OCI-LY1 (cell line): Measurements from ENCODE around the gene ADAM33.

Source experiments
- H2AFZ ChIP-seq: fragments of 200-600 bp; sonication (generic), shearing (Covaris generic); 2 replicates; pipeline ENCODE4 v1.6.0; 2014; ENCODE audit warnings: antibody characterized with exemption, mild to moderate bottlenecking, low read length
- H3F3A ChIP-seq: fragments of 200-600 bp; sonication (generic), shearing (Covaris generic); 2 replicates; pipeline ENCODE4 v1.6.0; 2014; ENCODE audit warnings: mild to moderate bottlenecking, antibody characterized with exemption, low read length, moderate library complexity; ENCODE audit not compliant: insufficient read depth
- H3K27ac ChIP-seq: fragments of 200-600 bp; sonication (generic); 2 replicates; pipeline ENCODE4 v1.5.1; 2014; ENCODE audit warnings: low read length, mixed run types, mild to moderate bottlenecking, low read depth; ENCODE audit not compliant: poor library complexity, severe bottlenecking
- H3K27me3 ChIP-seq: fragments of 200-600 bp; sonication (generic); 2 replicates; pipeline ENCODE4 v1.6.0; 2014; ENCODE audit warnings: antibody characterized with exemption, mild to moderate bottlenecking, low read length, moderate library complexity; ENCODE audit not compliant: insufficient read depth
- H3K36me3 ChIP-seq: fragments of 200-600 bp; sonication (generic); 2 replicates; pipeline ENCODE4 v1.6.1; 2014; ENCODE audit warnings: mild to moderate bottlenecking, antibody characterized with exemption, low read length, moderate library complexity, mixed read lengths; ENCODE audit not compliant: insufficient read depth
- H3K4me1 ChIP-seq: fragments of 200-600 bp; sonication (generic); 2 replicates; pipeline ENCODE4 v1.5.1; 2014; ENCODE audit warnings: mild to moderate bottlenecking, low read length, moderate library complexity; ENCODE audit not compliant: insufficient read depth, severe bottlenecking
- H3K4me2 ChIP-seq: fragments of 200-600 bp; sonication (generic), shearing (Covaris generic); 2 replicates; pipeline ENCODE4 v1.6.1; 2014; ENCODE audit warnings: low read length
- H3K4me3 ChIP-seq: fragments of 200-600 bp; sonication (generic); 2 replicates; pipeline ENCODE4 v1.5.1; 2014; ENCODE audit warnings: low read length, low read depth, mild to moderate bottlenecking, mixed read lengths; ENCODE audit not compliant: poor library complexity, severe bottlenecking
- H3K79me2 ChIP-seq: fragments of 200-600 bp; shearing (Covaris generic); 2 replicates; pipeline ENCODE4 v1.6.1; 2016; ENCODE audit warnings: mixed run types, low read length, mixed read lengths; ENCODE audit not compliant: insufficient read depth
- H3K9ac ChIP-seq: fragments of 200-600 bp; sonication (generic), shearing (Covaris generic); 2 replicates; pipeline ENCODE4 v1.6.1; 2014; ENCODE audit warnings: mild to moderate bottlenecking, low read length, mixed read lengths
- H3K9me2 ChIP-seq: fragments of 200-600 bp; sonication (generic), shearing (Covaris generic); 2 replicates; pipeline ENCODE4 v1.6.1; 2014; ENCODE audit warnings: low read depth, mild to moderate bottlenecking, low read length, mixed read lengths
- H3K9me3 ChIP-seq: fragments of 200-600 bp; shearing (Covaris generic); 2 replicates; pipeline ENCODE4 v1.6.1; 2014; ENCODE audit warnings: low read length, mixed read lengths
- H4K20me1 ChIP-seq: fragments of 200-600 bp; sonication (generic), shearing (Covaris generic); 2 replicates; pipeline ENCODE4 v1.6.0; 2016; ENCODE audit warnings: mild to moderate bottlenecking, low read length; ENCODE audit not compliant: insufficient read depth
- CTCF ChIP-seq: fragments of 200-600 bp; sonication (generic), shearing (Covaris generic); IDR thresholded peaks from 2 replicates; pipeline ENCODE4 v1.5.1; 2017; ENCODE audit warnings: mild to moderate bottlenecking, antibody characterized with exemption, low read length, moderate library complexity, mixed read lengths
- EZH2 ChIP-seq: fragments of 200-600 bp; sonication (generic), shearing (Covaris generic); IDR thresholded peaks from 2 replicates; pipeline ENCODE4 v1.8.0; 2017; ENCODE audit warnings: borderline replicate concordance, mixed run types, mild to moderate bottlenecking, antibody characterized with exemption, low read length, moderate library complexity, mixed read lengths

The ADAM33 gene

GRCh38 chr20:3728354-3728753, 46.5 kb upstream of the ADAM33 start:
- Histone ChIP-seq H3K27me3 (peaks cover 6% of the 10 kb centered on the region), H3K9me2 (no peaks in the 10 kb centered on the region), H3K27ac (no peak overlapping the region), H3K4me2 (no peak overlapping the region), H3K36me3 (no peaks in the 10 kb centered on the region), H2AFZ (no peak overlapping the region), H3K79me2 (no peaks in the 10 kb centered on the region), H3F3A (no peaks in the 10 kb centered on the region), H3K4me3 (no peak overlapping the region), H4K20me1 (no peaks in the 10 kb centered on the region), H3K9me3 (no peaks in the 10 kb centered on the region), H3K4me1 (no peaks in the 10 kb centered on the region), H3K9ac (no peak overlapping the region)
- no peak for TF ChIP-seq EZH2
- no peak for TF ChIP-seq CTCF

- H3K4me3 ChIP-seq = no peak overlapping the region
- H3K4me1 ChIP-seq = no peaks in the 10 kb centered on the region
- H2AFZ ChIP-seq = no peak overlapping the region
- no peaks in the 10 kb centered on the region for H3K79me2 ChIP-seq
- no peak overlapping the region for H3K27ac ChIP-seq
- TF ChIP-seq EZH2 (no peak), CTCF (no peak)
- no peaks in the 10 kb centered on the region for H3K9me3 ChIP-seq
- no peaks in the 10 kb centered on the region for H3F3A ChIP-seq
- no peak overlapping the region for H3K4me2 ChIP-seq
- H3K9ac ChIP-seq = no peak overlapping the region
- no peaks in the 10 kb centered on the region for H4K20me1 ChIP-seq
- H3K36me3 ChIP-seq = no peaks in the 10 kb centered on the region
- H3K27me3 ChIP-seq = no peaks in the 10 kb centered on the region; the same call in none of the 2 replicates
- H3K9me2 ChIP-seq = no peaks in the 10 kb centered on the region
Observed at GRCh38 chr20:3727401-3728021, 45.7 kb upstream of the ADAM33 start.

- no peak for TF ChIP-seq EZH2
- no peak for TF ChIP-seq CTCF
- Histone ChIP-seq H3K27me3 (no peaks in the 10 kb centered on the region), H4K20me1 (no peaks in the 10 kb centered on the region), H3K9ac (no peak overlapping the region), H3K36me3 (no peaks in the 10 kb centered on the region), H2AFZ (no peak overlapping the region), H3K9me2 (no peaks in the 10 kb centered on the region), H3K9me3 (no peaks in the 10 kb centered on the region), H3K4me1 (no peaks in the 10 kb centered on the region), H3K27ac (no peak overlapping the region), H3K79me2 (no peaks in the 10 kb centered on the region), H3K4me3 (no peak overlapping the region), H3F3A (no peaks in the 10 kb centered on the region), H3K4me2 (no peak overlapping the region)
Observed at GRCh38 chr20:3724356-3724755, 42.5 kb upstream of the ADAM33 start.
